Measurements from ENCODE around the gene DDX39B. TPM values are rescaled to one million over a fixed set of nuclear protein-coding genes. Genes with fewer than 3 reads are reported as not detected.

DDX39B gene
- total RNA-seq, 2 donors from 2014 or later, result 213 to 422 TPM

GRCh38 chr6:31573239-31574105 is 31.7 kb upstream of the DDX39B start:
- TF ChIP-seq CTCF (IDR thresholded peaks at IDR 0.05), result no peak
- intact Hi-C loops (cut with DNase I), result no loop called here
- Histone ChIP-seq H3K36me3 (no peaks in the 10 kb centered on the region), H3K9ac (ENCODE audit: low read depth in 2 of 2, low read length in 2 of 2) (no peak overlapping the region), H3K9me3 (no peaks in the 10 kb centered on the region), H3K27ac (no peak overlapping the region), H3K4me1 (no peaks in the 10 kb centered on the region), H3K4me3 (no peak overlapping the region), H3K27me3 (no peaks in the 10 kb centered on the region)
- DNase-seq, result no peak

- no peaks in the 10 kb centered on the region for H3K4me1 ChIP-seq
- peak within 1 kb of the TSS; percentile 16 for H3K4me3 ChIP-seq
- no peak for DNase-seq
- H3K9me3 ChIP-seq, result no peaks in the 10 kb centered on the region
- peak within 1 kb of the TSS; percentile 25 for H3K27ac ChIP-seq
- peak within 1 kb of the TSS in 1 of 2 donors; percentile 50 for H3K9ac ChIP-seq (ENCODE audit: low read depth in 2 of 2, low read length in 2 of 2)
- H3K36me3 ChIP-seq, result no peaks in the 10 kb centered on the region
- no peaks in the 10 kb centered on the region for H3K27me3 ChIP-seq
- no peak for TF ChIP-seq CTCF (IDR thresholded peaks at IDR 0.05)
- intact Hi-C loops (cut with DNase I), result no loop called here
Observed at GRCh38 chr6:31572041-31572911, 30.5 kb upstream of the DDX39B start, which contains the start of gene LTA. Gene LTA (plus strand): TSS chr6:31572289. CDS start chr6:31572743, 454 bp downstream.

- no peak for DNase-seq
- Histone ChIP-seq H3K9me3 (no peaks in the 10 kb centered on the region), H3K27ac (no peak overlapping the region), H3K4me3 (no peak overlapping the region), H3K36me3 (no peaks in the 10 kb centered on the region), H3K9ac (ENCODE audit: low read depth in 2 of 2, low read length in 2 of 2) (no peak overlapping the region), H3K4me1 (no peaks in the 10 kb centered on the region), H3K27me3 (no peaks in the 10 kb centered on the region)
- TF ChIP-seq CTCF (IDR thresholded peaks at IDR 0.05), result no peak
- intact Hi-C loops (cut with DNase I), result no loop called here
Observed at GRCh38 chr6:31569861-31570536, 28.2 kb upstream of the DDX39B start.

GRCh38 chr6:31568537-31568961 is 26.7 kb upstream of the DDX39B start:
- no peaks in the 10 kb centered on the region for H3K27me3 ChIP-seq
- H3K4me3 ChIP-seq, result no peak overlapping the region
- no peaks in the 10 kb centered on the region for H3K36me3 ChIP-seq
- no peak overlapping the region for H3K9ac ChIP-seq (ENCODE audit: low read depth in 2 of 2, low read length in 2 of 2)
- intact Hi-C loops (cut with DNase I), result no loop called here
- no peak for TF ChIP-seq CTCF (IDR thresholded peaks at IDR 0.05)
- no peak for DNase-seq
- no peaks in the 10 kb centered on the region for H3K9me3 ChIP-seq
- no peaks in the 10 kb centered on the region for H3K4me1 ChIP-seq
- H3K27ac ChIP-seq, result no peak overlapping the region
